GM21529 (cell line): ENCODE results near the gene PAF1.
"Not testable (repeated sequence)": the region's sequence is repeated elsewhere in the genome, so short reads cannot be mapped to it uniquely, and the experiment has no call there.

Experiments
- ATAC-seq: cut with Tn5 transposase; IDR thresholded peaks from one replicate; pipeline ENCODE4 v1.9.1; 2021; ENCODE audit not compliant: unreplicated experiment

The PAF1 gene

GRCh38 chr19:39384839-39385568 is 5.9 kb downstream of the PAF1 start:
- ATAC-seq = no peak

GRCh38 chr19:39382991-39383828 is 7.7 kb downstream of the PAF1 start:
- ATAC-seq = no peak

GRCh38 chr19:39381910-39382611 is 8.8 kb downstream of the PAF1 start:
- ATAC-seq = no peak

- ATAC-seq = no peak
Observed at GRCh38 chr19:39380521-39381502, 10.1 kb downstream of the PAF1 start.

- no peak for ATAC-seq
Observed at GRCh38 chr19:39379865-39380396, 11.0 kb downstream of the PAF1 start.

GRCh38 chr19:39379366-39379765 is 11.5 kb downstream of the PAF1 start:
- ATAC-seq = not testable (repeated sequence)

GRCh38 chr19:39377373-39378362 is 13.2 kb downstream of the PAF1 start:
- ATAC-seq = no peak

- no peak for ATAC-seq
Observed at GRCh38 chr19:39375929-39376328, 15.0 kb downstream of the PAF1 start.

- no peak for ATAC-seq
Observed at GRCh38 chr19:39372941-39373340, 18.0 kb downstream of the PAF1 start.

- ATAC-seq = no peak
Observed at GRCh38 chr19:39372047-39372802, 18.7 kb downstream of the PAF1 start.

- no peak for ATAC-seq
Observed at GRCh38 chr19:39370735-39371134, 20.2 kb downstream of the PAF1 start.

- ATAC-seq = no peak
Observed at GRCh38 chr19:39369200-39369599, 21.7 kb downstream of the PAF1 start.

GRCh38 chr19:39365531-39365930 is 25.4 kb downstream of the PAF1 start:
- ATAC-seq = no peak

GRCh38 chr19:39363901-39364457 is 26.9 kb downstream of the PAF1 start:
- ATAC-seq = no peak

- ATAC-seq = no peak
Observed at GRCh38 chr19:39362682-39363657, 27.9 kb downstream of the PAF1 start.

GRCh38 chr19:39360599-39360998 is 30.3 kb downstream of the PAF1 start:
- no peak for ATAC-seq

GRCh38 chr19:39359026-39359425 is 31.9 kb downstream of the PAF1 start:
- ATAC-seq = no peak
